Stimulated activated CD4-positive, alpha-beta T cell treated with anti-CD3 and anti-CD28 coated beads, Interleukin-15, amount 100 ng/mL, for 24 hours (primary cell): ENCODE measurements around the gene ZYG11B.
"Not testable (repeated sequence)": the region's sequence is repeated elsewhere in the genome, so short reads cannot be mapped to it uniquely, and the experiment has no call there.

ENCODE experiments used
- DNase-seq: peaks from one replicate; pipeline ENCODE4 v3.0.0-alpha.2; 2020

Gene ZYG11B

DNA sequence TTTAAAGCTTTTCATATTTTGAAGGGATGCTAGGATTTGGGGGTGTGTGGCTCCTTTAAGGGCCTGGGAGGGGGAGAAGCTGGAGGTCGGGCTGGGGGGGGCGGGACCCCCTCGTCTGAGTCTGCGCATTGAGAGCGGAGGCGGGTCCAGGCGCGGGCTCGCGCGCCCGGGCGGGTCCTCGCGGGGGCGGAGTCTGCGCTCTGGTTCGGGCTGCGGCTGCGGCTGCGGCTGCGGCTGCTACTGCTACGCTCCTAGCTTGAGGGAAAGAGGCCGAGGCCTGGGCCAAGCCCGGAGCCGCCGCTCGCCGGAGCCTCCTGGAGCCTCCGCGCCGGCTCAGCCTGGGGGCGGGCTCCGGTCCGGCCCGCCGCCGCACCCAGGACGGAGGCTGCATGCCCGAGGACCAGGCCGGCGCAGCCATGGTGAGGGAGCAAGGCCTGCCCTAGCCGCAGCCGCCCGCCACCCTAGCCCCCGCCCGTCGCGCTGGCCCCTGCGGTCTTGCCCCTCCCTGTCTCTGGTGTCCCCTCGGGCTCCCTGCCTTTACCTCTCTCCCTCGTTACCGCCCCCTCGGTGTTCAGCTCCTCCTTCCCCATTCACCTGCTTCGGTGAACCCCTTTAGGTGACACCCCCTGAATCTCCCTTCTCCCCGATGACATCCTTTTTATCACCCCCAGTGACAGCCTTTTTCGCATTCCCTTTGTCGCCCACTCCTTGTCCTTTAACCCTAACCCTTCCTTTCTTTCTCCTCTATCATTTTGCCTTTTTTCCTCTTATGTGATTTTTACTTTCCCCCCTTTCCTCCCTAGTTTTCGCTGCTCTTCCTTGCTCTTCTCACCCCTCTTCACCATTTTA lies at the start of gene ZYG11B:
Gene ZYG11B, plus strand, starts transcription at position 189 of the 849 bp plus-strand sequence. Its CDS starts 201 bp downstream, at position 390.
- DNase-seq = peak; percentile 92

DNA sequence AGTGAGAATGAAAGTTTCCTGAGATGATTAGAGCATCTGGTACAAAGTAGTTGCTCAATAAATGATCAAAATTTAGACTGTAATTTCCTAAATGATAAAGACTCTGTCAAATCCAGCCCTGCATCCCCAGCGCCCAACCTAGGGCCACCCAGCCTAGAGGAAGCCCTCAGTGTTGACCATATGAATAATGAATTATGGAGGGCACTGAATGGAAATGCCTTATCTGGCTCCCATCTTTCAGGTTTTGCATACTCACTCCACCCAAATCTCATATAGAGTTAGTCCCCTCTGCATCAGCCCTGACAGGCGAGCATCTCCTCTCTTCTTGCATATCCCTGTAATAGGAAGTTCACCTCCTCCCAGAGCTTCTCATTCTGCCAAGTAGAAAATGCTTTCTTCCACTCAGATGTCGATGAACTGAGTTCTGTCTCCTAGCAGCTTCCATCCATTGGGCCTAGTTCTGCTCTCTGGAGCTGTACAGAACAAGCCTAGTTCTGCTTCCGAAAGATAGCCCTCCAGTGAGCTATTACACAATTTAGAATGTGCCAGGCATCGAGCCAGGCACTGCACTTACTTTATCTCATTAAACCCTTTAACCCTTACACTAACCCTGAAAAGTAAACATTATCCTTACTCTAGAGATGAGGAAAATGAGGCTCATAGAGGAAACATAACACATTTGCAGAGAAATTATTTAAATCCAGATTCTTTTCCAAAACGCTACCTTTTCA lies 49.0 kb upstream of the ZYG11B start:
- DNase-seq = no peak

DNA sequence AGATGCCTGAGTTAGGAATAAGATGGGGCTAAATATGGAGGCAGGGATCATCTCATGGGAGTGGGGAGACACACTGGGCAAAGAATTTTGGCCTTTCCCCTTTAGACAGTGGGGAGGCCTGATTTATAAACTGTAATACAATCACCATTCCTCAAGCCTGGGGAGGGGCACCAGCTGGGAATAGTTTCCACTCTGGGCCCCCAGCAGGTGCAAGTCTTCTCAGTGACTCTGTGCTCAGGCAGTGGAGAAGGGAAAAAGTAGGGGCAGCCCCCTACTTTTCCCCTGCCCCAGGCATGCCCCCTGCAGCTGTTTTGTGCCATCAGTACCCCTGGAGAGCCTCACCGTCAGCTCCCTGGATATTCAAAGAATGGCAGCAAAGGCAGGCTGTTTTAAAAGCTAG lies 47.2 kb upstream of the ZYG11B start:
- no peak for DNase-seq

DNA sequence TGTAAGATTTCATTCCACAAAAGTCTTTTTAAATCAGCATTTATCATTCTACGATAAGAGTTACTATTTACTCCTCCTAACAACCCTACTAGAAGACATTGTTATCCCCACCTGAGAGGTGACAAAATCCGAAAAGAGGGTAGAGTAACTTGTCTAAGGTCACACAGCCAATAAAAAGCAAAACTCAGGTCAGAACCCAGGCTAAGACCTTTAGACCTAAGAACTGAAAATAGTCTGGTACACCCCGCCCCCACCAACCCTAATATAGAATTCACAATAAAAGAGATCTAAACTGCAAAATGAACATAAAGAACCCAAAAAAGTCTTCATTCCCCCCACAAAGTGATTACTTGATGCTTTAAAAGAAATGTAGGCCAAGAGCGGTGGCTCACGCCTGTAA lies 46.8 kb upstream of the ZYG11B start:
- no peak for DNase-seq

DNA sequence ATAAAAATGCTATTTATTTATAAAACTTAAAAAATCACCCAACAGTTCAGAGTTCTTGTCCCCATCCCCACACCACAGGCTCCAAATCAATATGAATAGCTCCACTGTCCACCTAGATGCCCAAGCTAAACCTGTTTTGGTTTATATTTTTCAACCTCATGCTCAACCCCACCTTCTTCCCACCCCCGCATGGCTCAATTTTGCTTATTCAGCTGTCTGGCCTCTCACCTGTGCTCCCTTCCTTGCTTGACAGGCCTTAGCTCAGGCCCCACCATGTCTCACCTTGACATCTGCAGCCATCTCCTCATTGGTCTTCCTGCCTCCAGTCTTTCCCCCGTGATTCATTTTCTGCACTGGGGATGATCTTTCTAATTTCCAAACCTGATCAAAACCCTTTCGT lies 45.9 kb upstream of the ZYG11B start:
- DNase-seq = no peak

DNA sequence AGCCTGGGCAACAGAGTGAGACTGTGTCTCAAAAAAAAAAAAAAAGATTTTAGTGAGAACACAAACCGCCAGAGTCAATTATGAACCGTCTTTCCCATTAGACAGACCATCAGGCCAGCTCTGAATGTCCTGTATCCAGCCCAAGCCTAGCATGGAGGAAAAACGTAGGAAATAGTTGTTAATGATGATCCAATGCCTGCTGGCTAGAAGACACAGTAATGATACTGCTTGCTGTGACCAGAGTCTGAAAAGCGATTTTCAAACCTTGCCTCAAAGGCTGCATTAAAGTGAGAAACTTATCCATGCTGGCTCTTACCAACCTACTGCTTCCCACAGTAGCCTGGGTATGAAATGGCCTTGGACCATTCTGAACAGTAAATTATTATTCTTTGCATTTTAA lies 45.1 kb upstream of the ZYG11B start:
- no peak for DNase-seq

DNA sequence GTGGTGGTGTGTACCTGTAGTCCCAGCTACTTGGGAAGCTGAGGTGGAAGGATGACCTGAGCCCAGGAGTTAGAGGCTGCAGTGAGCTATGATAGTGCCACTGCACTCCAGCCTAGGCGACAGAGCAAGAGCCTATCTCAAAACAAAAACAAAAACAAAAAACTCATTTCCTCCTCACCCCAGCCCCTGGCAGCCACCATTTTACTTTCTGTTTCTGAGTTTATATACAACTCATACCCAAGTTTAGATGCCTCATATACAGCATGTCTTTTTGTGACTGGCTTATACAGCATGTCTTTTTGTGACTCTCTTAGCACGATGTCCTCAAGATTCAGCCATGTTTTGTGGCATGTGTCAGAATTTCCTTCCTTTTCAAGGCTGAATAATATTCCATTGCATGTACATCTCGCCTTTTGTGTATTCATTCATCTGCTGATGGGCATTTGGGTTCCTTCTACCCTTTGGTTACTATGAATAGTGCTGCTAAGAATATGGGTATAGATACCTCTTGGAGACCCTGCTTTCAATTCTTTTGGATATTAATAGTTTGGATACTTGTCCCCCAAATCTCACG lies 42.8 kb upstream of the ZYG11B start:
- DNase-seq = no peak

DNA sequence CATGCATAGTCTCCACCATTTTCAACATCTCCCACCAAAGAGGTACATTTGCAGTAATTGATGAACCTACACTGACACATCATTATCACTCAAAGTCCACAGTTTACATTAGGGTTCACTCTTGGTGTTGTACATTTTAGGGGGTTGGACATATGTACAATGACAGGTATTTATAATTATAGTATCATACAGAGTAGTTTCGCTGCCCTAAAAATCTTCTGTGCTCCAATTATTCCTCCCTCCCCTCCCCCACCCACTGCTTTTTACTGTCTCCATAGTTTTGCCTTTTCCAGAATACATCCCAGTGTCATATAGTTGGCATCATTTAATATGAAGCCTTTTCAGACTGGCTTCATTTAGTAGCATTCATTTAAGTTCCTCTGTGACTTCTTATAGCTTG lies 41.7 kb upstream of the ZYG11B start:
- DNase-seq = no peak

DNA sequence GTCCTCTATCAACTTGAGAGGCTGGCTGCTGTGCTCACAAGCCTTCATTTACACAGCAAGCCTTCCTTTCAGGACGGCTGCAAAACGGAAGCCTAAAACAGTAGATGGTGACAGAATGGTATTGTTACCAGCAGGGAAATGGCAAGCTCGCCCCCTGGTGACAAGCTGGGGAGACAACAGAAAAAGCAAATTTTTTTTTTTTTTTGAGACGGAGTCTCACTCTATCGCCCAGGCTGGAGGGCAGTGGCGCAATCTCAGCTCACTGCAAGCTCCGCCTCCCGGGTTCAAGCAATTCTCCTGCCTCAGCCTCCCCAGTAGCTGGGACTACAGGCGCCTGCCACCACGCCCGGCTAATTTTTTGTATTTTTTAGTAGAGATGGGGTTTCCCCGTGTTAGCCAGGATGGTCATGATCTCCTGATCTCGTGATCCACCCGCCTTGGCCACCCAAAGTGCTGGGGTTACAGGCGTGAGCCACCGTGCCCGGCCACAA lies 39.9 kb upstream of the ZYG11B start:
- peak; percentile 79 for DNase-seq

DNA sequence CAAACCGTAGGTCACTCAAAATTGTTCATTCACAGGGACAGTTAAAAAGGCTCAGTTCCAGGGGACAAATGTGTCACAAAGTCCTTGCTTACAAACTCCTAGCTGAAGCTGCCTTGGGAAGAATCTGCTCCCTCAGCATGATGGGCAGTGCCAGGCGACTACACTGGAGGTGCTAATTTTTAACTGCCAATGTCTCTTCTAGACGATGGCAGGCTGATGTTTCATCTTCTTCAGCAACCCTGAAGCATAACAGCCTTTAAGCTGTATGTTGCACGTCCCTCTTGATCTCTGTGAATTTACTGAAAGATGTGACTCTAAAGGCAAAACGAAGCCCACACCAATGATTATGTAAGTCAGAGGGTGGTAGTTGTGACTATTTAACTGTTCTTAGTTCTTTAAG lies 39.4 kb upstream of the ZYG11B start:
- DNase-seq = no peak

DNA sequence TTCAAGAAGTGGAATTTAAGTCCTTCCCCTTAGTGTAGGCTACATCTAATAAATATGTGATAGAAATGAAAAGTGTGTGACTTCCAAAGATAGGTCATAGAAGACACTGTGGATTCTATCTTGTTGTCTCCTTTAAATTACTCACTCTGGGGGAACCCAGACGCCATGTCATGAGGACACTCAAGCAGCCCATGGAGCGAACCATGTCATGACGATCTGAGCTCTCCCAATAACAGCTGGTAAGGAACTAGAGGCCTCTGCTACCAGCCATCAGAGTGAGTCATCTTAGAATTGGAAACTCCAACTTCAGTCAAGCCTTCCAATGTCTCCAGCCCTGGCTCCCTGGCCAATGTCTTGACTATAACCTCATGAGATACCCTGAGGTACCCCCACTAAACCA lies 34.4 kb upstream of the ZYG11B start:
- DNase-seq = no peak

DNA sequence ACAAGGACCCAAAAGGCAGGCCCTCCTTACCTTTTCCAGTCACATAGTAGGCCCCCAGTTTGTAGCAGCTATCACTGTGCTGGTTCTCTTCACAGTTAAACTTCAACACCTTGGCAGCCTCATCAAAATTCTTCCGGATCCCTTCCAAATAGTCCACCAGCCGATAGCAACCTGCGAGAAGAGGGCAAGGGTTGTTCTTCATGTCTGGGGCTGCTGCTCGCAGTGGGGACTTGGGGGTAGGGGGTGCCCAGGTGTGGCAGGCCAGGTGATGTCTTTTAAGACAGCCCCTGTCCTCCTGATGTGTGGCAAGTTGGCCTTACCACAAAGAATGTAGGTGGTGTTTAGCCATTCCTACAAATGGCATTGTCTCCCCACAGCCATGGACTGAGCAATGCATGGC lies 33.6 kb upstream of the ZYG11B start:
- no peak for DNase-seq

DNA sequence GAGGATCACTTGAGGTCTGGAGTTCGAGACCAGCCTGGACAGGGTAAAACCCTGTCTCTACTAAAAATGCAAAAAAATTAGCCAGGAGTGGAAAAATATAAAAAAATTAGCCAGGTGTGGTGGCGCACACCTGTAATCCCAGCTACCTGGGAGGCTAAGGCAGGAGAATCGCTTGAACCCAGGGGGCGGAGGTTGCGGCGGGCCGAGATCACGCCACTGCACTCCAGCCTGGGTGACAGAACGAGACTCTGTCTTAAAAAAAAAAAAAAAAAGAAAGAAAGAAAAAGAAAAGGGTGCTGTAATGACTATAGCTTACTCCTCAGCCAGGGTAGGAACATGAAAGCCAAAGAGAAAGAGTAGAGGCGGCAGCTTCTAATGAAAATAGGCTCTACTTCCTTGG lies 32.9 kb upstream of the ZYG11B start:
- DNase-seq = not testable (repeated sequence)

DNA sequence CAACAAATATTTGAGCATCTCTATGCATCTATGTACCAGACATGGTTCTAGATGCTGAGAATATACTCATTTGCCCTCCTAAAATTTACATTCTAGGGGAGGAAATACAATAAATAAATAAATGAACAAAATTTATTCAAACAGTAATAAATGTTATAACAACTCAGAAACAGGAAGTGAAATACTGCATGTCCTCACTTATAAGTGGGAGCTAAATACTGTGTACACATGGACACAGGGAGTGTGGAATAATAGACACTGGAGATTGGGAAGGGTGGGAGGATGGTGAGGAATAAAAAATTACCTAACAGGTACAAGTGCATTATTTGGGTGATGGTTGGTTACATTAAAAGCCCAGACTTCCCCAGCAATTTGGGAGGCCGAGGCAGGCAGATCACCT lies 32.4 kb upstream of the ZYG11B start:
- DNase-seq = no peak

DNA sequence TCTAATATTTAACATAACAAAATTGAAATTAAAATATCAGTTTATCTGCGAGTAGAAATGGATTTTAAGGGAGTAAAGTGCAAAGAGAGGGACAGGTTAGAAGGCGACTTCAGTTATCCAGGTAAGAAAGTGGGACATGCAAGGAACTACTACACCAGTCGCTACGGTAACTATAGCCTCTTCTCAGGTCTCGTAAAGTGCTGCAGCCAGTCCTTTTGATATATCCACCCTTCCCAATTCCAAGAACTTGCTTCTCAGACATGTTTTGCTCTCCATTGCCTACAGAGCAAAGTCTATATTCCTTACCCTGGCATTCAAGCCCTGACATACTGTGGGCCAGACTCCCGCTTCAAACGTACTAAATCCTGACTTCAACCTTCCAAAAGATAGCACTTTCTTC lies 30.6 kb upstream of the ZYG11B start:
- DNase-seq = no peak

DNA sequence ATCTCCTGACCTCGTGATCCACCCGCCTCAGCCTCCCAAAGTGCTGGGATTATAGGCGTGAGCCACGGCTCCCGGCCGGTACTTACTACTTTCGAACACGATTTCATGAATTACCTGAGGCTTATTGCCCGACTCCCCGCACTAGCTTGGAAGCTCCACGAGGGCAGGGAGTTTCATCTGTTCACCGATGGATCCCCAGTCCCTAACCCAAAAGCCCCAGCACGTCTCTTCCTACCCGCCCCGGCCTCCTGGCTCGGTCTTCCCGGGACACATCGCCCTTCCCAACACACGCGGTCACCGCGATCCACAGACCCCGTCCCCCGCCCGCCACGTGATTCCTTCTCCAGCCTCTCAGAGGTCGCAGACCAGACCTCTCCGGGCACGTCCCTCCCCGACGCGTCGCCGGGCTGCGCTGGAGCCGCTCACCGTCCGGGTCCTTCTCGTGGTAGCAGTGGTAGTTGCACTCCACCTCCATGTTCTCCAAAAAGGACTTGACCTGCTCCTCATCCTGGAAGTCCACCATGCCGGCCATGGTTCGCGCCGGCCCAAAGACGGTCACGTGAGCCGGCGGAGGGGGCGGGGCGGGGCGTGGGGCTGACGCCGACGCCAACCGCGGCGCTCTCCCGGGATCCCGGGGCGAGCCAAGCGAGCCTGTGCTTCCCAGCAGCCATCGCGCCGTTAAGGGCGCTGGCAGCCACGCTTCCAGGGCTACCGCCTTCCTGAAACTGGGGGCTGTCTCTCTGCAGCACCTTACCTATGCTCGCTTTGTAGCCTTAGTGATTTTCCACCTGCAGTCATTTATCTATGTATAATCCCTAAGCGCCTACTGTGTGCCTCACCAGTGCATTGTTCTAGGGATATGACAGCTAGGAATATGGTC lies 28.2 kb upstream of the ZYG11B start, which contains the start of gene COA7:
Gene COA7, minus strand, starts transcription at position 553 of the 880 bp plus-strand sequence. Its CDS starts 21 bp downstream, at position 532.
- DNase-seq = peak; percentile 87

DNA sequence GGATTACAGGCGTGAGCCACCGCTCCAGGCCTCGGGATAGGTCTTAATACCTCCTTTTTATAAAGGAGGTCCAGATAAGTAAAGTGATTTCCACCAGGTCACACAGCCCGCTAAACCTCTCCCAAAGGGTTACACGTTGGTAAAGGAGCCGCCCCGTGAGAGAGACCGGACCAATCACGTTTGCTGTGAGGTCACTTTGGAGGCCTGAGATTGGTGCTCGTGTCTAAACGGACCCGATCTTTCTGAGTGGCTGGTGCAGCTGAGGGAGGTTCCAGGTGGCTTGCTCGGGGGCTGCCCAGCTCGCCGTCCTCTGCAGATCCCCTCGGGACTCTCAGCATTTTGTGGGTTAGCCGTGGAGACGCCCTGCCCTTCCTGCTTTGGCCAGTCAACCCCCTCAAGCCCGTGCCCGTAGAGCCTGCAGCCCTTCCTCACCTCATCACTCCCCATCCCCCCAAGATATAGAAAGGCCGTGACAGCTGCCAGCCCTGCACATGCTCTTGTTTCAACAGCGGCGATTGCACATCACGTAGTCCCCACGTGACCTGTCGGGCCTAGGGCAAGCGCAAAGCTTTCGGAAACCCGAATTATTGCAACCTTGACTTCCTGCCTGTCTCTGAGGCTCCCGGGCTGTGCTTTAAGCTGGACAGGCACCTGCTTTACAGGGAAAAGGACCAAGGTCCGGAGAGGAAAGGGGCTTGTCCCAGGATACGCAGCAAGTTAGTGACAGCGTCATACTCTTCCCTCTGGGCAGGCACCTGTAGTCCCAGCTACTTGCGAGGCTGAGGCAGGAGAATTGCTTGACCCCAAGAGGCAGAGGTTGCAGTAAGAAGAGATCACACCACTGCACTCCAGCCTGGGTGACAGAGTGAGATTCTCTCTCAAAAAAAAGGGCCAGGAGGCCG lies 23.1 kb upstream of the ZYG11B start:
- peak; percentile 88 for DNase-seq

DNA sequence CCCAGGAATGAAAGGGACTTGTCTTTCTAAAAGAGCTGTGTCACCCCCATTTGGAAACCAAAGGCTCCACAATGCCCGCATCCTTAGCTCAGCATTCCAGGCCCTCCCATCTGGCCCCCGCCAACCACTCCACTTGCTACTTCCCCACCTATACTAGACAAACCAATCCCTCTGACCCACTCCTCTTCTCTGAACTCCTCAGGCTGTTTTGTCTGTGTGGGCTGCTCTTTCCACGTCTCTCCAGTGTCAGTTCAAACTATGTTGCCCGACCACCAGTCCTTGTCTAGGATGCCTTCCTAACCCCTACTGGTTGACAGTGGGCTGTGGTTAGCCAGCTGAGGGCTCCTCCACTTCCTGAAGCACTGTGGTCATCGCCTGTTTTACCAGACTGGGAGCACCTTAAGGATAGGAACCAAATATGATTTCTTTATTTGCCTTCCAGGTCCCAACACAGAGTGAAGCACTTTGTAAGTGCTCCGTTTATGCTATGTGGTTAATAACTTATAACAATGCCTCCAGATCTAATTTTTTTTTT lies 20.1 kb upstream of the ZYG11B start:
- no peak for DNase-seq

DNA sequence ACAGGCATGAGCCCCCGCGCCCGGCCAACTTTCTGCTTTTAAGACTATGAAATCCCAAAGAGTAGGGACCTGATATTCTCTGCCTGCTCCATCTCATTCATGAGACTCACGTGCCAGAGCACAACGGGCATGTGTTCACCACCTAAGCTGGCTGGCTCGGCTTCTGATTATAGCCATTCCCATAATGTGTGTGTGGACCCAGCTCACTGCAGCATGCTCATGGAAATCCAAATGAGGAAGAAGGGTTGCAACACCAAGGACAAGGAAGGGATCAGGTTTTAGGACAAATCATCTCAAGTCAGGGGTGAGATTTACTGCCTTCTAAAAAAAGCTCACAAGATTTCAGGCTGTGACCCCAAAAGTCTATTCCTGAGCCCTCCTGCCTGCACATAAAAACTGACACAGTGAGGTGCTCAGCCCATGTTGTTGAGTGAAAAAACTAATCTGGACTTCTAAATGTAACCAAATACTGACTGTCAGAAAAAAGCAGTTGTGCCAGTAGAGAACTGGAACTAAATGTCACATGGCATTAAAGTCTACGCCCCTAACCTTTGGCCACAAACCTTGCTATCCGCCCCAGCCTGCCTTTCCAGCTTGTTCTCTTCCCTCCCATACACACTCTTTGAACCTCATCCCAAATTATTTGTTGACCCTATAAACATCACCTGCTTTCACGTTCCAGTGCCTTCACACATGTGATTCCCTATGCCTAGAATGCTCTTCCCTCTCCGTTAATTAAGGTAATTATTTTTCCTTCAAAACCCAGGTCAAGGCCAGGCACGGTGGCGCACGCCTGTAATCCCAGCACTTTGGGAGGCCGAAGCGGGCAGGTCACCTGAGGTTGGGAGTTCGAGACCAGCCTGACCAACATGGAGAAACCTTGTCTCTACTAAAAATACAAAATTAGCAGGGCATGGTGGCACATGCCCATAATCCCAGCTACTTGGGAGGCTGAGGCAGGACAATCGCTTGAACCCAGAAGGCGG lies 19.0 kb upstream of the ZYG11B start:
- DNase-seq = no peak
